ENCODE results near the gene SHC2. TPM values are rescaled to one million over a fixed set of nuclear protein-coding genes. Genes with fewer than 3 reads are reported as not detected.

SHC2 gene
- total and polyA plus RNA-seq, 9 of the 15 experiments (the other 6 are each of a cell fraction or from before 2014, with no cell fraction given) = 0.14 to 0.36 (median 0.17) TPM; not detected in 5

DNA sequence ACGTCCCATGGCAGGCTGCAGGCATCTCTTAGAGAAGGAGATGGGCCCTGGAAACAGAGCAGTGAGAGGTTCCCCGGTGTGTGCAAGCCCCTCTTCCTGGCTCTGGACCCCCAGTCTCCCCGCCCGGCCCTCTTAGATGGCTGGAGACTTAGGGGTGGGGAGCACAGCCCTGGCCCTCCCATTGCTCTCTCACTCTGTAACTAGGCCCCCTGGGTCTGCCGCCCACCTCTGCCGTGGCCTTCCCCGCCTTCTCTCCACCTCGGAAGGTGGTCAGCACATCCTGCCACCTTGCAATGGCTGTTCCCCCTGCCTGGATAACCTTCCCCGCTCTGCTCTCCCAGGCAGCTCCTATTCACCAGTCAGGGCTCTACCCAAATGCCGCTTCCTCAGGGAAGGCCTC, 30.1 kb downstream of the SHC2 start:
- no peak for ATAC-seq

GRCh38 chr19:428149-428548, 32.7 kb downstream of the SHC2 start:
- H3K36me3 ChIP-seq (ENCODE audit: control insufficient read depth, insufficient read depth, low read length) = no peaks in the 10 kb centered on the region
- ChIA-PET CTCF (ENCODE audit: low intra/inter-chr PET ratio) (no interaction called here), POLR2A (no interaction called here)
- 12% methylated on average over 15 of the region's 15 CpGs for WGBS (ENCODE audit: insufficient coverage, low coverage, missing lambda C conversion rate)
- in situ Hi-C loops (cut with MboI) (no loop called here), intact Hi-C loops (cut with micrococcal nuclease) (no loop called here)
- no peaks in the 10 kb centered on the region for H4K20me1 ChIP-seq (replicated peaks; ENCODE audit: control insufficient read depth, insufficient read depth, low read length)
- no peaks in the 10 kb centered on the region for H3K79me2 ChIP-seq (ENCODE audit: control insufficient read depth, insufficient read depth, low read length)
- H3K4me2 ChIP-seq (ENCODE audit: insufficient read depth, low read length) = no peak overlapping the region
- FAIRE-seq (no peak), DNase-seq (ENCODE audit: extremely low read depth in 1 of 4, low spot score in 3 of 4) (no peak), ATAC-seq (no peak)
- no TSS peak for BruUV-seq (replicated peaks)
- H3K27me3 ChIP-seq (ENCODE audit: control insufficient read depth in 2 of 2, insufficient read depth in 2 of 2, low read length in 2 of 2) = peaks cover 5 to 36% of the 10 kb centered on the region in 2 experiments; a peak in 3 of 5 replicates
- no peak overlapping the region for H3K4me3 ChIP-seq
- peaks cover 0 to 11% of the 10 kb centered on the region in 2 experiments; a peak in 1 of 5 replicates for H3K4me1 ChIP-seq (replicated peaks in 1 of 2; ENCODE audit: control insufficient read depth in 2 of 2, insufficient read depth in 2 of 2, low read length in 2 of 2)
- H3K9me3 ChIP-seq (replicated peaks; ENCODE audit: control insufficient read depth, insufficient read depth, low read depth, low read length) = peaks cover 2% of the 10 kb centered on the region
- no peaks in the 10 kb centered on the region for H3K9me1 ChIP-seq (ENCODE audit: control insufficient read depth, insufficient read depth, low read length)
- H3K27ac ChIP-seq (ENCODE audit: extremely low read depth, low read depth, low read length) = no peak overlapping the region
- H3K9ac ChIP-seq (ENCODE audit: insufficient read depth in 1 of 2, low read depth in 2 of 2, low read length in 2 of 2) = no peak overlapping the region
- H2AFZ ChIP-seq (ENCODE audit: low read depth, low read length) = no peak overlapping the region
- TF ChIP-seq EHMT2 (IDR thresholded peaks at IDR 0.05) (no peak), MYBL2 (IDR thresholded peaks at IDR 0.05; ENCODE audit: low read depth) (no peak), MYBL2 (CRISPR knock-in tag; IDR thresholded peaks at IDR 0.05; ENCODE audit: borderline replicate concordance) (no peak), CREB1 (IDR thresholded peaks at IDR 0.05) (no peak), CREB1 (CRISPR knock-in tag; IDR thresholded peaks at IDR 0.05) (no peak), ILK (tag; IDR thresholded peaks at IDR 0.05; ENCODE audit: borderline replicate concordance, low read depth) (no peak)
- TF ChIP-seq, protein P1, sequence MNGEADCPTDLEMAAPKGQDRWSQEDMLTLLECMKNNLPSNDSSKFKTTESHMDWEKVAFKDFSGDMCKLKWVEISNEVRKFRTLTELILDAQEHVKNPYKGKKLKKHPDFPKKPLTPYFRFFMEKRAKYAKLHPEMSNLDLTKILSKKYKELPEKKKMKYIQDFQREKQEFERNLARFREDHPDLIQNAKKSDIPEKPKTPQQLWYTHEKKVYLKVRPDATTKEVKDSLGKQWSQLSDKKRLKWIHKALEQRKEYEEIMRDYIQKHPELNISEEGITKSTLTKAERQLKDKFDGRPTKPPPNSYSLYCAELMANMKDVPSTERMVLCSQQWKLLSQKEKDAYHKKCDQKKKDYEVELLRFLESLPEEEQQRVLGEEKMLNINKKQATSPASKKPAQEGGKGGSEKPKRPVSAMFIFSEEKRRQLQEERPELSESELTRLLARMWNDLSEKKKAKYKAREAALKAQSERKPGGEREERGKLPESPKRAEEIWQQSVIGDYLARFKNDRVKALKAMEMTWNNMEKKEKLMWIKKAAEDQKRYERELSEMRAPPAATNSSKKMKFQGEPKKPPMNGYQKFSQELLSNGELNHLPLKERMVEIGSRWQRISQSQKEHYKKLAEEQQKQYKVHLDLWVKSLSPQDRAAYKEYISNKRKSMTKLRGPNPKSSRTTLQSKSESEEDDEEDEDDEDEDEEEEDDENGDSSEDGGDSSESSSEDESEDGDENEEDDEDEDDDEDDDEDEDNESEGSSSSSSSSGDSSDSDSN (IDR thresholded peaks at IDR 0.05; ENCODE audit: borderline replicate concordance in 1 of 2, low read depth in 2 of 2, low read length in 2 of 2) = no peak
- TF ChIP-seq, protein P2, sequence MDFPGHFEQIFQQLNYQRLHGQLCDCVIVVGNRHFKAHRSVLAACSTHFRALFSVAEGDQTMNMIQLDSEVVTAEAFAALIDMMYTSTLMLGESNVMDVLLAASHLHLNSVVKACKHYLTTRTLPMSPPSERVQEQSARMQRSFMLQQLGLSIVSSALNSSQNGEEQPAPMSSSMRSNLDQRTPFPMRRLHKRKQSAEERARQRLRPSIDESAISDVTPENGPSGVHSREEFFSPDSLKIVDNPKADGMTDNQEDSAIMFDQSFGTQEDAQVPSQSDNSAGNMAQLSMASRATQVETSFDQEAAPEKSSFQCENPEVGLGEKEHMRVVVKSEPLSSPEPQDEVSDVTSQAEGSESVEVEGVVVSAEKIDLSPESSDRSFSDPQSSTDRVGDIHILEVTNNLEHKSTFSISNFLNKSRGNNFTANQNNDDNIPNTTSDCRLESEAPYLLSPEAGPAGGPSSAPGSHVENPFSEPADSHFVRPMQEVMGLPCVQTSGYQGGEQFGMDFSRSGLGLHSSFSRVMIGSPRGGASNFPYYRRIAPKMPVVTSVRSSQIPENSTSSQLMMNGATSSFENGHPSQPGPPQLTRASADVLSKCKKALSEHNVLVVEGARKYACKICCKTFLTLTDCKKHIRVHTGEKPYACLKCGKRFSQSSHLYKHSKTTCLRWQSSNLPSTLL (IDR thresholded peaks at IDR 0.05) = no peak
- TF ChIP-seq, protein P3, sequence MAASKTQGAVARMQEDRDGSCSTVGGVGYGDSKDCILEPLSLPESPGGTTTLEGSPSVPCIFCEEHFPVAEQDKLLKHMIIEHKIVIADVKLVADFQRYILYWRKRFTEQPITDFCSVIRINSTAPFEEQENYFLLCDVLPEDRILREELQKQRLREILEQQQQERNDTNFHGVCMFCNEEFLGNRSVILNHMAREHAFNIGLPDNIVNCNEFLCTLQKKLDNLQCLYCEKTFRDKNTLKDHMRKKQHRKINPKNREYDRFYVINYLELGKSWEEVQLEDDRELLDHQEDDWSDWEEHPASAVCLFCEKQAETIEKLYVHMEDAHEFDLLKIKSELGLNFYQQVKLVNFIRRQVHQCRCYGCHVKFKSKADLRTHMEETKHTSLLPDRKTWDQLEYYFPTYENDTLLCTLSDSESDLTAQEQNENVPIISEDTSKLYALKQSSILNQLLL (CRISPR knock-in tag; IDR thresholded peaks at IDR 0.05; ENCODE audit: borderline replicate concordance) = no peak

More for the DNA sequence above, 30.1 kb downstream of the SHC2 start:
- Histone ChIP-seq H3K36me3 (ENCODE audit: control insufficient read depth, insufficient read depth, low read length) (no peaks in the 10 kb centered on the region), H3K4me1 (replicated peaks in 1 of 2; ENCODE audit: control insufficient read depth in 2 of 2, insufficient read depth in 2 of 2, low read length in 2 of 2) (peaks cover 0 to 10% of the 10 kb centered on the region in 2 experiments; a peak in 1 of 5 replicates), H3K9me3 (replicated peaks; ENCODE audit: control insufficient read depth, insufficient read depth, low read depth, low read length) (peaks cover 5% of the 10 kb centered on the region), H3K27me3 (ENCODE audit: control insufficient read depth in 2 of 2, insufficient read depth in 2 of 2, low read length in 2 of 2) (peaks cover 6 to 29% of the 10 kb centered on the region in 2 experiments; a peak in 3 of 5 replicates), H3K79me2 (ENCODE audit: control insufficient read depth, insufficient read depth, low read length) (no peaks in the 10 kb centered on the region), H3K4me2 (ENCODE audit: insufficient read depth, low read length) (no peak overlapping the region), H3K9me1 (ENCODE audit: control insufficient read depth, insufficient read depth, low read length) (no peaks in the 10 kb centered on the region), H3K9ac (ENCODE audit: insufficient read depth in 1 of 2, low read depth in 2 of 2, low read length in 2 of 2) (no peak overlapping the region), H3K27ac (ENCODE audit: extremely low read depth, low read depth, low read length) (no peak overlapping the region), H2AFZ (ENCODE audit: low read depth, low read length) (no peak overlapping the region), H3K4me3 (no peak overlapping the region), H4K20me1 (replicated peaks; ENCODE audit: control insufficient read depth, insufficient read depth, low read length) (no peaks in the 10 kb centered on the region)
- ChIA-PET POLR2A (no interaction called here), CTCF (ENCODE audit: low intra/inter-chr PET ratio) (no interaction called here)
- intact Hi-C loops (cut with micrococcal nuclease) (no loop called here), in situ Hi-C loops (cut with MboI) (no loop called here)
- DNase-seq (ENCODE audit: extremely low read depth in 1 of 4, low spot score in 3 of 4) (no peak), FAIRE-seq (no peak)
- 39% methylated on average over 10 of the region's 10 CpGs for WGBS (ENCODE audit: insufficient coverage, low coverage, missing lambda C conversion rate)
- no TSS peak for BruUV-seq (replicated peaks)
- TF ChIP-seq MTA3 (IDR thresholded peaks at IDR 0.05; ENCODE audit: borderline replicate concordance) (no peak), POLR2G (IDR thresholded peaks at IDR 0.05; ENCODE audit: low read depth, low read length) (no peak), ZKSCAN3 (CRISPR knock-in tag; IDR thresholded peaks at IDR 0.05) (no peak), PHTF2 (CRISPR knock-in tag; IDR thresholded peaks at IDR 0.05) (no peak)

Data from K562 (cell line).